Kidney (tissue), 14 donors: ENCODE results near the gene CDKN2B. TPM values are rescaled to one million over a fixed set of nuclear protein-coding genes. Genes with fewer than 3 reads are reported as not detected.

Experiments
- DNase-seq, 5 donors: peaks; one replicate each; pipeline ENCODE4 v3.0.0-alpha.2; 2013 to 2020
- FAIRE-seq: peaks from 2 replicates; lab custom pipeline; 2012; peaks lifted over from hg19 to GRCh38; lab: Jason Lieb, UNC
- H3K27ac ChIP-seq, 2 donors: one replicate each; pipeline ENCODE4 v1.7.0; 2013; ENCODE audit warnings: low read depth in 2 of 2, low read length in 2 of 2, inconsistent platforms in 1 of 2
- H3K27me3 ChIP-seq: one replicate; pipeline ENCODE4 v1.7.1; 2013; ENCODE audit warnings: low read length, inconsistent platforms; ENCODE audit not compliant: control insufficient read depth, insufficient read depth
- H3K36me3 ChIP-seq, 3 donors: one replicate each; pipeline versions ENCODE4 v1.7.0 to v1.7.1; 2013; ENCODE audit warnings: low read length in 3 of 3, control low read depth in 1 of 3, inconsistent platforms in 1 of 3; ENCODE audit not compliant: insufficient read depth in 3 of 3, control insufficient read depth in 2 of 3
- H3K4me1 ChIP-seq, 3 donors: one replicate each; pipeline versions ENCODE4 v1.7.0 to v1.7.1; 2013; ENCODE audit warnings: low read length in 3 of 3, inconsistent platforms in 1 of 3, low read depth in 1 of 3; ENCODE audit not compliant: control insufficient read depth in 2 of 3, insufficient read depth in 2 of 3
- H3K4me3 ChIP-seq, 3 donors: one replicate each; pipeline versions ENCODE4 v1.7.0 to v1.8.1; 2013; ENCODE audit warnings: low read length in 3 of 3, control low read depth in 1 of 3, inconsistent platforms in 1 of 3
- H3K9ac ChIP-seq, 3 donors: one replicate each; pipeline versions ENCODE4 v1.7.0 to v1.7.1; 2013; ENCODE audit warnings: low read length in 3 of 3, control low read depth in 1 of 3, inconsistent platforms in 1 of 3
- H3K9me3 ChIP-seq, 3 donors: one replicate each; pipeline versions ENCODE4 v1.7.0 to v1.7.1; 2013; ENCODE audit warnings: low read length in 3 of 3, control low read depth in 1 of 3, inconsistent platforms in 1 of 3; ENCODE audit not compliant: control insufficient read depth in 2 of 3, insufficient read depth in 1 of 3
- intact Hi-C: fragments of 100-400 bp; cut with DNase I; formaldehyde crosslinking; loops from one replicate; pipeline ENCODE4 v1.11.1; 2022
- polyA plus RNA-seq: library from polyadenylated mRNA; stranded (reverse); fragments of 350-450 nt; fragmentation: Illumina TruSeq; extraction: RNeasy Lipid Tissue Mini Kit (QIAGEN cat#74804); gene quantifications from one replicate; pipeline ENCODE4 v1.2.3, GENCODE V29; 2014; ENCODE audit warnings: low read depth, low replicate concordance; ENCODE audit not compliant: insufficient read depth
- total RNA-seq: library from RNA; stranded (reverse); fragmentation: NEBNext Ultra II Directional; extraction: Animal tissue kit (Norgen Biotek cat#: 25700); gene quantifications from one replicate; pipeline ENCODE4 v1.2.1, GENCODE V29; 2021
- TF ChIP-seq, protein P1 (sequence below): IDR thresholded peaks from 3 replicates; pipeline ENCODE4 v1.5.1; 2012; ENCODE audit warnings: mild to moderate bottlenecking, moderate library complexity, borderline replicate concordance; ENCODE audit not compliant: insufficient read depth; ENCODE audit errors: extremely low read depth
- donor health status: control.
- donor health status: control.
- donor health status: control.
- donor health status: control.
- donor health status: control.
- donor health status: DM: yes; HTN: yes; CAD: no.
- donor health status: Normal renal cell carcinoma (clear cell type).

The CDKN2B gene
- total and polyA plus RNA-seq, 2 donors from 2014 or later, result 0.30 to 1.8 TPM

DNA sequence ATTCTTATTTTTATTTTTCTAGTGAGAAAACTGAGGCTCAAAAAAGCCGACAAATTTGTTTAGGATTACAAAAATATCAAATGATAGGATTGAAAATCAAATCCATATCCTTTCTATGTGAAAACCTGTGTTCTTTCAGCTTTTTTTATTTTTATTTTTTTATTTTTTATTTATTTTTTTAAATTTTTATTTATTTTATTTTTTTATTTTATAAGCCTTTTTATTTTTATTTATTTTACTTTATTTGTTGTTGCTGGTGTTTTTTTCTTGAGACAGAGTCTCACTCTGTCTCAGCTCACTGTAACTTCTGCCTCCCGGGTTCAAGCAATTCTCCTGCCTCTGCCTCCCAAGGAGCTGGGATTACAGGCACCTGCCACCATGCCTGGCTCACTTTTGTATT, 45.4 kb upstream of the CDKN2B start:
- no peak overlapping the region for H3K9ac ChIP-seq
- FAIRE-seq (peak; percentile 92), DNase-seq (no peak)
- H3K4me1 ChIP-seq, result no peaks in the 10 kb centered on the region
- TF ChIP-seq, protein P1, sequence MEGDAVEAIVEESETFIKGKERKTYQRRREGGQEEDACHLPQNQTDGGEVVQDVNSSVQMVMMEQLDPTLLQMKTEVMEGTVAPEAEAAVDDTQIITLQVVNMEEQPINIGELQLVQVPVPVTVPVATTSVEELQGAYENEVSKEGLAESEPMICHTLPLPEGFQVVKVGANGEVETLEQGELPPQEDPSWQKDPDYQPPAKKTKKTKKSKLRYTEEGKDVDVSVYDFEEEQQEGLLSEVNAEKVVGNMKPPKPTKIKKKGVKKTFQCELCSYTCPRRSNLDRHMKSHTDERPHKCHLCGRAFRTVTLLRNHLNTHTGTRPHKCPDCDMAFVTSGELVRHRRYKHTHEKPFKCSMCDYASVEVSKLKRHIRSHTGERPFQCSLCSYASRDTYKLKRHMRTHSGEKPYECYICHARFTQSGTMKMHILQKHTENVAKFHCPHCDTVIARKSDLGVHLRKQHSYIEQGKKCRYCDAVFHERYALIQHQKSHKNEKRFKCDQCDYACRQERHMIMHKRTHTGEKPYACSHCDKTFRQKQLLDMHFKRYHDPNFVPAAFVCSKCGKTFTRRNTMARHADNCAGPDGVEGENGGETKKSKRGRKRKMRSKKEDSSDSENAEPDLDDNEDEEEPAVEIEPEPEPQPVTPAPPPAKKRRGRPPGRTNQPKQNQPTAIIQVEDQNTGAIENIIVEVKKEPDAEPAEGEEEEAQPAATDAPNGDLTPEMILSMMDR, result no peak
- no peaks in the 10 kb centered on the region for H3K36me3 ChIP-seq
- intact Hi-C loops, result no loop called here
- no peak overlapping the region for H3K27ac ChIP-seq
- H3K9me3 ChIP-seq, result no peaks in the 10 kb centered on the region
- H3K4me3 ChIP-seq, result no peak overlapping the region
- no peaks in the 10 kb centered on the region for H3K27me3 ChIP-seq

DNA sequence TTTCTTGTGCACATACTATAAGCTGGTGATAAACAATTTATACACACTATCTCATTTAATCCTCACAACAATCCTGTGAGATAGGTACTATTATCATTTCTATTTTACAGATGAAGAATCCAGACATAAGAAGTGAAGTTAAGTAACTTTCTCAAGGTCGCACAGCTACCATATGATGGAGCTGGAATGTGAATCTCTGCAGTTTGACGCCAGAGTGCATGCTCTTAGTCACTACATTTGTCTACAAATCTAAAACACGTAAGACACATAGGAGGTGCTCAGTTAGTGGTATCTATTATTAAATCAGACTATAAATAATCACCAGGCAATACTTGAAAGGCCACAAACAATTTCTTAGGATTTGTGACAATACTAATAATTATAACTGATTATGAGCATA, 45.0 kb upstream of the CDKN2B start:
- H3K36me3 ChIP-seq, result no peaks in the 10 kb centered on the region
- no peak overlapping the region for H3K4me3 ChIP-seq
- no peak overlapping the region for H3K27ac ChIP-seq
- H3K9me3 ChIP-seq, result no peaks in the 10 kb centered on the region
- H3K4me1 ChIP-seq, result no peaks in the 10 kb centered on the region
- TF ChIP-seq, protein P1, result no peak
- FAIRE-seq (no peak), DNase-seq (no peak)
- no peaks in the 10 kb centered on the region for H3K27me3 ChIP-seq
- no peak overlapping the region for H3K9ac ChIP-seq
- intact Hi-C loops, result no loop called here

DNA sequence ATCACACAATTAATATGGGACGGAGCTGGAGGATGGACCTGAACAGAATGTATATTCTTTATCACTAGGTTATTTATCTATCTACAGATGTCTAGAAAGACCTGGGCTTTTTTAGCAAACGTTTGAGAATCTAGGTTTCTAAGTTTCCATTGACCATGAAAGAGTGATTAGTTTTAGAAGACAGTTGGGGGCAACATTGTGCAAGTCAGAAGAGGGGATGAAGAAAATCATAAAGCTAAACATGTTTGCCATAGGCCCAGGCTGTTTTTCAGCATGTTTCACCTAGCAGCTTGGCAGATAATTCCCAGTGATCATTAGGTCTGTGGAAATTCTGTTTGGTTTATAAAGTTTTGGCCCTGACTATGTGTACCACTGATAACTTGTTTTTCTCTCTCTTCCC, 44.1 kb upstream of the CDKN2B start:
- DNase-seq, result no peak
- H3K27ac ChIP-seq, result no peak overlapping the region
- no peaks in the 10 kb centered on the region for H3K4me1 ChIP-seq
- FAIRE-seq, result no peak
- H3K9ac ChIP-seq, result no peak overlapping the region
- TF ChIP-seq, protein P1, result no peak
- H3K27me3 ChIP-seq, result no peaks in the 10 kb centered on the region
- intact Hi-C loops, result no loop called here
- no peaks in the 10 kb centered on the region for H3K9me3 ChIP-seq
- H3K36me3 ChIP-seq, result no peaks in the 10 kb centered on the region
- no peak overlapping the region for H3K4me3 ChIP-seq

DNA sequence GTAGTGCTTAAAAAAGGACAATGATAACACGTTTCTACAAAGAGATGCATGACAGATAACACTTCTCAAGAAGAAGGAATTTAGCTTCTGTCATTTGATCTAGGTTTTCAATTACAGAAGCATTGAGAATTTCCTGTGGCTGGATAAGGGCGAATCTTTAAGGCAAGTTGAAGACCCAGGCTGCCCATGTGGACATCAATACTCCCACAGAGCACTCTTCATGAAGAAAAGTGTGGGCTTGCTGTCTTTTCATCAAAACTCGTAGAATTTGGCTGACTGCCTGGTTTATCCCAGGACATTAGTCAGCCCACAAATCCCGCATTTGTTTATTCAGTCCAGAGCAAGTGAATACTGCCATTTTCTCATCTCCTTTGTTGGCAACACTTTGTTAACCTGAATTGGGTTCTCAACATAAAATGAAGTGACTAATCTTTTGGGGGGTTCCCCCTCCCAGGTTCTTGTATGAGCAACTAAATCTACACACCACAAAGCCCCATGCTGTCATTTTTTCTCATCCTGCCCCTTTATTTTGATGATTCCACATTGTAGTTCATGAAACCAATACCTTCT, 43.4 kb upstream of the CDKN2B start:
- Histone ChIP-seq H3K4me3 (no peak overlapping the region), H3K36me3 (no peaks in the 10 kb centered on the region), H3K27me3 (no peaks in the 10 kb centered on the region), H3K9ac (no peak overlapping the region), H3K4me1 (no peaks in the 10 kb centered on the region), H3K9me3 (no peaks in the 10 kb centered on the region), H3K27ac (no peak overlapping the region)
- TF ChIP-seq, protein P1, result no peak
- intact Hi-C loops, result no loop called here
- FAIRE-seq (no peak), DNase-seq (no peak)
